ENCODE data around the gene TREM2. TPM values are rescaled to one million over a fixed set of nuclear protein-coding genes. Genes with fewer than 3 reads are reported as not detected.

TREM2 gene
- total RNA-seq, 1 donor from 2014 or later, result not detected

GRCh38 chr6:41157323-41157722 lies 5.6 kb downstream of the TREM2 start:
- H3K27ac Mint-ChIP-seq (ENCODE audit: unreplicated experiment), result no peak overlapping the region

DNA sequence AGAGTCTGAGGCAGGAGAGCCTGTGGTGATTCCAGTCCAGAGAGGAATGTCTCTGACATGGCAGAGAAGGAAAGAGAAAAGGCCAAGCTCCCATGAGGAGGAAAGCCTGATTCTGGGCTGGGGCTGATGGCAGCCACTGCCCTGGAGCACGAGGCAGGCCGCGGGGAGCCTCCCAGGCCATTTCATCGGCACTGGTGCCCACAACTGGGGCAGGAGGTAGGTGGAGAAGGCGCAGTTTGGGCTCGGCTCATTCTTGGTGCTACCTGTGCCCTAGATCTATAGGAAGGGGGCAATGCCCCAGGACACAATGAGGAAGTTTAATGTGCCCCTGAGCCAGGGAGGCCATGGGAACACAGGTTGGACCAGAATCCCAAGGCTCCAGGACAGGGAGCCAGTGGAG lies 6.1 kb downstream of the TREM2 start:
- no peak for DNase-seq (ENCODE audit: low spot score)
- TF ChIP-seq, protein P1, sequence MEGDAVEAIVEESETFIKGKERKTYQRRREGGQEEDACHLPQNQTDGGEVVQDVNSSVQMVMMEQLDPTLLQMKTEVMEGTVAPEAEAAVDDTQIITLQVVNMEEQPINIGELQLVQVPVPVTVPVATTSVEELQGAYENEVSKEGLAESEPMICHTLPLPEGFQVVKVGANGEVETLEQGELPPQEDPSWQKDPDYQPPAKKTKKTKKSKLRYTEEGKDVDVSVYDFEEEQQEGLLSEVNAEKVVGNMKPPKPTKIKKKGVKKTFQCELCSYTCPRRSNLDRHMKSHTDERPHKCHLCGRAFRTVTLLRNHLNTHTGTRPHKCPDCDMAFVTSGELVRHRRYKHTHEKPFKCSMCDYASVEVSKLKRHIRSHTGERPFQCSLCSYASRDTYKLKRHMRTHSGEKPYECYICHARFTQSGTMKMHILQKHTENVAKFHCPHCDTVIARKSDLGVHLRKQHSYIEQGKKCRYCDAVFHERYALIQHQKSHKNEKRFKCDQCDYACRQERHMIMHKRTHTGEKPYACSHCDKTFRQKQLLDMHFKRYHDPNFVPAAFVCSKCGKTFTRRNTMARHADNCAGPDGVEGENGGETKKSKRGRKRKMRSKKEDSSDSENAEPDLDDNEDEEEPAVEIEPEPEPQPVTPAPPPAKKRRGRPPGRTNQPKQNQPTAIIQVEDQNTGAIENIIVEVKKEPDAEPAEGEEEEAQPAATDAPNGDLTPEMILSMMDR (IDR thresholded peaks at IDR 0.05), result no peak
- Mint-ChIP-seq H3K27ac (ENCODE audit: unreplicated experiment) (no peak overlapping the region), H3K4me3 (ENCODE audit: unreplicated experiment) (no peak overlapping the region), H3K4me1 (ENCODE audit: low read depth) (no peaks in the 10 kb centered on the region), H3K36me3 (ENCODE audit: low read depth) (peaks cover 2% of the 10 kb centered on the region), H3K27me3 (ENCODE audit: low read depth) (peaks cover 12% of the 10 kb centered on the region), H3K9me3 (ENCODE audit: low read depth) (no peaks in the 10 kb centered on the region)

More at GRCh38 chr6:41157323-41157722, 5.6 kb downstream of the TREM2 start:
- no peak for DNase-seq (ENCODE audit: low spot score)
- Mint-ChIP-seq H3K27me3 (ENCODE audit: low read depth) (peaks cover 18% of the 10 kb centered on the region), H3K4me1 (ENCODE audit: low read depth) (no peaks in the 10 kb centered on the region), H3K9me3 (ENCODE audit: low read depth) (no peaks in the 10 kb centered on the region), H3K4me3 (ENCODE audit: unreplicated experiment) (no peak overlapping the region), H3K36me3 (ENCODE audit: low read depth) (peaks cover 2% of the 10 kb centered on the region)
- TF ChIP-seq, protein P1 (IDR thresholded peaks at IDR 0.05), result no peak

DNA sequence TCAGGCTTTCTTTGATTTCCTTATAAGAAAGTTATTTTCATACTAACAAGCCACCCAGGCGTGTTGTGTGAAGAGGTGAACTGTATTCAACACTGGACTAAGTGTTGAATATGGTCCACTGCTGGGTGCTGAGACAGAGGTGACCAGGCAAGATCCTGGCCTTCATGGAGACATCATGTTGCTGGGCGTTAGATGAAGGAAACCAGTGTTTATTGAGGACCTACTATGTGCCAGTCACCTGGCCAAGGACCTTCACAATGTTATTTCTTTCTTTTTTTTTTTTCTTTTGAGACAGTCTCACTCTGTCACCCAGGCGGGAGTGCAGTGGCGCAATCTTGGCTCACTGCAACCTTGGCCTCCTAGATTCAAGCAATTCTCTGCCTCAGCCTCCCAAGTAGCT lies 6.9 kb downstream of the TREM2 start:
- H3K9me3 Mint-ChIP-seq (ENCODE audit: low read depth), result no peaks in the 10 kb centered on the region
- no peak overlapping the region for H3K27ac Mint-ChIP-seq (ENCODE audit: unreplicated experiment)
- H3K36me3 Mint-ChIP-seq (ENCODE audit: low read depth), result peaks cover 2% of the 10 kb centered on the region
- H3K27me3 Mint-ChIP-seq (ENCODE audit: low read depth), result peaks cover 12% of the 10 kb centered on the region
- H3K4me3 Mint-ChIP-seq (ENCODE audit: unreplicated experiment), result no peak overlapping the region
- DNase-seq (ENCODE audit: low spot score), result no peak
- TF ChIP-seq, protein P1 (IDR thresholded peaks at IDR 0.05), result no peak
- H3K4me1 Mint-ChIP-seq (ENCODE audit: low read depth), result no peaks in the 10 kb centered on the region

DNA sequence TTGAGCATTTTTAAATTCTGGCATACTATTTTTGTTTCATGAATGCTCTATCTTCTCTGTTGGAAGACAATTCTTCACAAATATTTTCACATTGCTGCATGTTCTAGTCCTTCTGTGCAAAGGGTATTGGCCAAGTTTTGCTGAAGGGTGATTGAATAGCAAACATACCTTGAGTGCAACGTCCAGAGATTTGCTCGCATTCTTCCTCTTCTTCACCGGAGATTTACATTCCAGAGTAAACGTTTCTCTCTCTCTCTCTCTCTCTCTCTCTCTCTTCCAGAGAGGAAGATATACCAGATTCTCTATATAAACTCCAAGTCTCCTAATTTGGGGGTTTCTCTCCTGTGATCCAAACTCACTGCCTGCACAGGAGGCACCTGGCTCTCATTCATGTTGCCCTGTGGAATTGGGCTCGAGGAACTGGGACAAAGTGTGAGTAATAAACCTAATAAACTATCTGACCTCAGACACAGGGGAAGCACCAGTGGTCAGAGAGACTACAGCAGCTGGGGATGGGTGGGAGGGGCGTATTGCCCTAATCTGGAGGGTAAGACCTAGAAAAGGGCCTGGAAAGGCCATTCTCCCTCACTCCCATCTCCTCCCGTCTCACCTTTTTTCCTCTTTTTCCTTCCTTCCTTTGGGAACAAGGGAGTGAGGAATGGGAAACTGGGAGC lies 7.6 kb downstream of the TREM2 start:
- peaks cover 12% of the 10 kb centered on the region for H3K27me3 Mint-ChIP-seq (ENCODE audit: low read depth)
- TF ChIP-seq, protein P1 (IDR thresholded peaks at IDR 0.05), result no peak
- no peaks in the 10 kb centered on the region for H3K9me3 Mint-ChIP-seq (ENCODE audit: low read depth)
- H3K4me1 Mint-ChIP-seq (ENCODE audit: low read depth), result no peaks in the 10 kb centered on the region
- peaks cover 2% of the 10 kb centered on the region for H3K36me3 Mint-ChIP-seq (ENCODE audit: low read depth)
- no peak overlapping the region for H3K4me3 Mint-ChIP-seq (ENCODE audit: unreplicated experiment)
- no peak for DNase-seq (ENCODE audit: low spot score)
- H3K27ac Mint-ChIP-seq (ENCODE audit: unreplicated experiment), result no peak overlapping the region

DNA sequence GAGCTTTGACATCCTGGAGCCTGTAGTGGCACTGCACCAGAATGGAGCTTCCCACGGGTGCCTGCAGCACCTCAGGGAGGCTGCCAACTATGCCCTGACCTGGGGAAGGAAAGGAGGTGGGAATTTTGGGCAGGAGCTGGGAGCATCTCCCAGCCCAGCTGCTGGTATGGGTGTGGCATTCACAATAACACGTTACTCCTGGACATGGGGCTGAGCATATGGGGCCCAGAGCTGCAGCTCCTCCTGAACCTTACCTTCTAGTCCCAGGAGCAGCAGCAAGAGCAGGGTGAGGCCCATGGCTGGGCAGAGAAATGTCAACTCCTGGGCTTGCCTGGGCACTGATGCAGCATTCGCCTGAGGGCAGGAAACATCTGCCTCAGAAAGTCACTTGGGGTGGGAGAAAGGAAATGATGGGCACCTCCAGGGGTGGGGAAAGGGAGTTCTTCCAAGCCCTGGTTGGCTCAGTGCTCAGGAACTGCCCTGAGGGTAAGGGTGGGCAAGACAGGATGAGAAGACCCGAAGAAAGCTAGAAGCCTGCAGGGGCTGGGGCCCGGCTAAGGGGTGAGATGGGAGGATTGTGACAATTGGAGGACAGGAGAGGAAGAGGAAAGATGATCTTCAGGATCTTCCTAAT lies 8.8 kb downstream of the TREM2 start, which contains the start of gene TREML1:
Gene TREML1 (minus strand): TSS at position 356 of the 634 bp plus-strand sequence. CDS start 59 bp downstream, at position 297.
- DNase-seq (ENCODE audit: low spot score), result no peak
- Mint-ChIP-seq H3K9me3 (ENCODE audit: low read depth) (no peaks in the 10 kb centered on the region), H3K36me3 (ENCODE audit: low read depth) (peaks cover 2% of the 10 kb centered on the region), H3K27me3 (ENCODE audit: low read depth) (peaks cover 12% of the 10 kb centered on the region), H3K4me1 (ENCODE audit: low read depth) (no peaks in the 10 kb centered on the region), H3K27ac (ENCODE audit: unreplicated experiment) (no peak within 1 kb of the TSS), H3K4me3 (ENCODE audit: unreplicated experiment) (no peak within 1 kb of the TSS)
- TF ChIP-seq, protein P1 (IDR thresholded peaks at IDR 0.05), result no peak

All from chondrocyte (in vitro differentiated cells).